Activated T-helper 1 cell treated with anti-CD3 and anti-CD28 coated beads, Interleukin-12 subunit alpha, Interleukin-12 subunit beta, Interleukin-2, Interleukin-4 antibody, amounts not matched to agents 30 ng/mL and 10 ng/mL and 1 ng/mL, durations not matched to agents 14 hours and 24 hours and 36 hours (primary cell): ENCODE measurements around the gene RNF31. TPM values are rescaled to one million over a fixed set of nuclear protein-coding genes. Genes with fewer than 3 reads are reported as not detected.

ENCODE experiments used
- DNase-seq: peaks from one replicate; pipeline ENCODE4 v3.0.0; 2021; ENCODE audit warnings: low spot score
- H3K27ac Mint-ChIP-seq: one replicate; pipeline ENCODE4 v1.8.0; 2021; ENCODE audit warnings: mild to moderate bottlenecking, mixed read lengths
- H3K27me3 Mint-ChIP-seq: one replicate; pipeline ENCODE4 v1.8.0; 2022; ENCODE audit warnings: mild to moderate bottlenecking, moderate library complexity, mixed read lengths; ENCODE audit not compliant: insufficient read depth
- H3K36me3 Mint-ChIP-seq: one replicate; pipeline ENCODE4 v1.8.0; 2021; ENCODE audit warnings: low read depth, mixed read lengths
- H3K4me1 Mint-ChIP-seq: one replicate; pipeline ENCODE4 v1.8.0; 2021; ENCODE audit warnings: low read depth, mixed read lengths
- H3K4me3 Mint-ChIP-seq: one replicate; pipeline ENCODE4 v1.8.0; 2021; ENCODE audit warnings: mild to moderate bottlenecking, moderate library complexity, mixed read lengths
- H3K9me3 Mint-ChIP-seq: one replicate; pipeline ENCODE4 v1.8.0; 2021; ENCODE audit warnings: mixed read lengths
- intact Hi-C: fragments of 100-400 bp; cut with micrococcal nuclease; formaldehyde crosslinking; loops from one replicate; pipeline ENCODE4 v1.15.1; 2024
- total RNA-seq: library from RNA; stranded (reverse); gene quantifications from 2 replicates; pipeline ENCODE4 v1.2.3, GENCODE V29; 2022

RNF31 gene
- total RNA-seq, 1 donor from 2014 or later, result 129 TPM

DNA sequence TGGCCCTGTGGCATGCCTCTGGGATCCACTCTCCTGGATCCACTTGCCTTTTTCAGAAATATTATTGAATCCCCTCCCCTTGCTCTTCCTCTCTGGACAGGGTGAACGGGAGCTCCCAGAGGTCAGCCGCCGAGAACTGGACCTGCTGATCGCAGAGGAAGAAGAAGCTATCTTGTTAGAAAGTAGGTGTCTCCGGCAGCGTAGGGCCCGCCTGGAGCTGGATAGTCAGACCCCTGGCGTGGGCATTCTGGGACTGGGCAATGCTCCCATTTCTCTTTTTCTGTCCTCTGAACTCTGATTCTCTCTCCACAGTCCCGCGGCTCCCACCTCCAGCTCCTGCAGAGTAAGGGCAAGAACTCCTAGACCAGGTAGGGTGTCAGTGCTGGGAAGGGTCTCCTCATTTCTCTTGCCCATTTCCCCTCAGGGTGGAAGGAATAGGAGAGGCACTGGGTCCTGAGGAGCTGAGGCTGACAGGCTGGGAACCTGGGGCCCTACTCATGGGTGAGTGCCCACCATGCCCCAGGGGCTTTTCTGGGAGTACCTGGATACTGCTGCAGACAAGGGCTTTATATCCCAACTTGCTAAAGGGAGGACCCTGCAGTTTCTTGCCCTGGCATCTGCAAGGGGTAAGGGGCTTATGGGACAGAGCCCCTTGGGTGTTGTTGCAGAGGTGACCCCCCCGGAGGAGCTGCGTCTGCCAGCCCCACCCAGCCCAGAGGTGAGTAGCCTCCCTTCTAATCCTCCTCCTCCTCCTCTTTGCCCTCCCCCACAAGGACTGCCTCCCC lies 29.9 kb downstream of the RNF31 start:
- intact Hi-C loops, result no loop called here
- H3K9me3 Mint-ChIP-seq, result no peaks in the 10 kb centered on the region
- no peak overlapping the region for H3K4me3 Mint-ChIP-seq
- DNase-seq, result no peak
- no peaks in the 10 kb centered on the region for H3K27me3 Mint-ChIP-seq
- peaks cover 57% of the 10 kb centered on the region for H3K36me3 Mint-ChIP-seq
- peak overlapping the region; percentile 38 for H3K27ac Mint-ChIP-seq
- no peaks in the 10 kb centered on the region for H3K4me1 Mint-ChIP-seq

- intact Hi-C loops, result no loop called here
- Mint-ChIP-seq H3K9me3 (no peaks in the 10 kb centered on the region), H3K27ac (peak overlapping the region; percentile 38), H3K27me3 (no peaks in the 10 kb centered on the region), H3K4me3 (no peak overlapping the region), H3K4me1 (no peaks in the 10 kb centered on the region), H3K36me3 (peaks cover 60% of the 10 kb centered on the region)
- DNase-seq, result no peak
Observed at GRCh38 chr14:24177891-24178290, 30.6 kb downstream of the RNF31 start.

- Mint-ChIP-seq H3K27ac (no peak overlapping the region), H3K27me3 (no peaks in the 10 kb centered on the region), H3K36me3 (peaks cover 66% of the 10 kb centered on the region), H3K9me3 (no peaks in the 10 kb centered on the region), H3K4me1 (no peaks in the 10 kb centered on the region), H3K4me3 (no peak overlapping the region)
- DNase-seq, result no peak
- intact Hi-C loops, result no loop called here
Observed at GRCh38 chr14:24178399-24179178, 31.3 kb downstream of the RNF31 start.

- Mint-ChIP-seq H3K4me3 (no peak overlapping the region), H3K27ac (peak overlapping the region; percentile 44), H3K36me3 (peaks cover 66% of the 10 kb centered on the region), H3K4me1 (no peaks in the 10 kb centered on the region), H3K27me3 (no peaks in the 10 kb centered on the region), H3K9me3 (no peaks in the 10 kb centered on the region)
- intact Hi-C loops, result no loop called here
- no peak for DNase-seq
Observed at GRCh38 chr14:24179294-24179960, 32.1 kb downstream of the RNF31 start.

GRCh38 chr14:24179961-24180796 lies 32.9 kb downstream of the RNF31 start:
- Mint-ChIP-seq H3K36me3 (peaks cover 62% of the 10 kb centered on the region), H3K27me3 (no peaks in the 10 kb centered on the region), H3K4me3 (no peak overlapping the region), H3K9me3 (no peaks in the 10 kb centered on the region), H3K4me1 (no peaks in the 10 kb centered on the region), H3K27ac (no peak overlapping the region)
- intact Hi-C loops, result no loop called here
- DNase-seq, result no peak

GRCh38 chr14:24181371-24182077 lies 34.2 kb downstream of the RNF31 start:
- Mint-ChIP-seq H3K27me3 (no peaks in the 10 kb centered on the region), H3K27ac (no peak overlapping the region)

DNA sequence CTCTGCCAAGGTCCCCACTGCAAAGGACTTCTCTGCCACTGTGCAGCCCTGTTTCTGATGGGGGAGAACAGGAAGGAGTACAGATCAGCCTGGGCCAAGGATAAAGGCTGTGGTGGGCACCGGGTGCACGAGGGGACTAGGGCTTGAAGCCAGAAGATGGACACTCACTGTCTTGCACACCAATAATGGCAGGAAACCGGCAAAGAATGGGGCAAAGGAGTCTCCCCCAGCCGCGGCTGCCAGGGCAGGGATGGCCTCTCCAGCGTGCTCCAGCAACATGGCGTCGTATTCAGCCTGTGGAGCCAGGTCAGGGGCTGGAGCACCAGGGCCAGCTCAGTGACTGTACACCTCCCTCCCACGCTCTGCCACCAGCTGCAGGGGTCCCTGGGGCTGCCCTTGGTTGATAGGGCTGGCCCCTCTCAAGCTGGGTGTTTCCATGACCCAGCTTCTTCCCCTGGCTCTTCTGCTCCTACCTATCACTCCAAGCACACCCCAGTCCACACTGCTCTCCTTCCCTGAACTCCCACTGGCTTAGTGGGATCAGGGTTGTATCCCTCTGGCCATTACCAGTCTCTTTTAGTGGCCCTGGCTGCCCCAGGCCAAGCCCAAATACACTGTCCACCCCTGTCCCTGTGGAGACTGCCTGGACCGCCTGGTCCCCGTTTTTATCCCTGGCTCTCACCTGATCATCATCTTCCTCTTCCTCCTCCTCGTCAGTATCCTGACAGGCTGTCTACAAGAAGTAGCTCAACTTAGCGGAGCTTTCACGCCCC lies 35.0 kb downstream of the RNF31 start:
- Mint-ChIP-seq H3K9me3 (no peaks in the 10 kb centered on the region), H3K4me3 (no peak overlapping the region), H3K27ac (no peak overlapping the region), H3K4me1 (peaks cover 4% of the 10 kb centered on the region), H3K36me3 (peaks cover 64% of the 10 kb centered on the region), H3K27me3 (no peaks in the 10 kb centered on the region)
- DNase-seq, result no peak
- intact Hi-C loops, result no loop called here

More at GRCh38 chr14:24181371-24182077, 34.2 kb downstream of the RNF31 start:
- DNase-seq, result no peak
- intact Hi-C loops, result no loop called here
- no peak overlapping the region for H3K4me3 Mint-ChIP-seq
- peaks cover 62% of the 10 kb centered on the region for H3K36me3 Mint-ChIP-seq
- no peaks in the 10 kb centered on the region for H3K4me1 Mint-ChIP-seq
- H3K9me3 Mint-ChIP-seq, result no peaks in the 10 kb centered on the region

DNA sequence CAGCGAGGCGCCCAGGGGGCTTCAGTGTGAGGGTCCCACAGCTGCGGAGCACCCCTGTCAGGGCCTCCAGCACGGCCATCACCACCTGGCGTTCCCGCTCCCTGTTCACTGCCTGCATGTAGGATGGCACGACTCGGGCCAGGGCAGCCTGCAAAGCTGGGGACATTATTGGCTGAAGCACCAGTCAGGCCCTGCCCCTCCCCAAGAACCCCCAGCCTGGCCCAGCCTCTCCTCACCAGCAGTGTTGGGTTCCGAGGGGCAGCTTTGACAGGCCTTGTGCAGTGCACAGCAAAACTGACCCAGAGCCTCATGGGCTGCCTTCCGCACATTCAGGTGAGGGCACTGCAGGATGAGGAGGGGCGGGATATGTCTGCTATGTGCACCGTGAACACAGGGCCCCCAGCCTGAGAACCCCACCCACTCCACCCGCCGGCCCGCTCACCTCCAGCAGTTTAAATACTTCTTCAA lies 35.8 kb downstream of the RNF31 start:
- H3K36me3 Mint-ChIP-seq, result peaks cover 63% of the 10 kb centered on the region
- intact Hi-C loops, result no loop called here
- no peaks in the 10 kb centered on the region for H3K27me3 Mint-ChIP-seq
- no peak overlapping the region for H3K4me3 Mint-ChIP-seq
- DNase-seq, result no peak
- peaks cover 12% of the 10 kb centered on the region for H3K4me1 Mint-ChIP-seq
- H3K9me3 Mint-ChIP-seq, result no peaks in the 10 kb centered on the region
- H3K27ac Mint-ChIP-seq, result no peak overlapping the region

GRCh38 chr14:24184104-24184970 lies 37.0 kb downstream of the RNF31 start:
- H3K4me1 Mint-ChIP-seq, result peaks cover 18% of the 10 kb centered on the region
- no peaks in the 10 kb centered on the region for H3K27me3 Mint-ChIP-seq
- DNase-seq, result no peak
- peaks cover 54% of the 10 kb centered on the region for H3K36me3 Mint-ChIP-seq
- H3K9me3 Mint-ChIP-seq, result no peaks in the 10 kb centered on the region
- H3K27ac Mint-ChIP-seq, result no peak overlapping the region
- no peak overlapping the region for H3K4me3 Mint-ChIP-seq
- intact Hi-C loops, result no loop called here

DNA sequence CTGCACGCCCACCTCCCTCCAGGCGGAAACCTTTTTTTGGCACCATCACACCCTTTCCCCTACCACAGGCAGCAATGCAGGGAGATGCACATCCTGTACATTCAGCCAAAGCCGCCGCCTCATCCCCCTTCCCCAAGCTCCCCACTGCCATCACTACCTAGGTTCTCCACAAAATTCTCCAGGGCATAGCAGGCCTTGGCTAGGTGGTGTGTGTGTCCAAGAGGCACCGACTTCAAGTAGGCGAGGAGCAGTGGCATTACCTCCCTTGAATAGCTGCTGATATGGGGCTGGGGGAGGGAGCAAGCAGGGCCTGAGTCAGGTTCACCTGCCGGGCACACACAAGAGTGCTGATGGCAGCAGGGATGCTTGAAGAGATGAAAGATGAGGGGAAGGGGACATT lies 37.7 kb downstream of the RNF31 start:
- no peak for DNase-seq
- H3K9me3 Mint-ChIP-seq, result no peaks in the 10 kb centered on the region
- intact Hi-C loops, result no loop called here
- no peak overlapping the region for H3K27ac Mint-ChIP-seq
- peaks cover 51% of the 10 kb centered on the region for H3K36me3 Mint-ChIP-seq
- no peaks in the 10 kb centered on the region for H3K27me3 Mint-ChIP-seq
- H3K4me3 Mint-ChIP-seq, result no peak overlapping the region
- peaks cover 21% of the 10 kb centered on the region for H3K4me1 Mint-ChIP-seq

DNA sequence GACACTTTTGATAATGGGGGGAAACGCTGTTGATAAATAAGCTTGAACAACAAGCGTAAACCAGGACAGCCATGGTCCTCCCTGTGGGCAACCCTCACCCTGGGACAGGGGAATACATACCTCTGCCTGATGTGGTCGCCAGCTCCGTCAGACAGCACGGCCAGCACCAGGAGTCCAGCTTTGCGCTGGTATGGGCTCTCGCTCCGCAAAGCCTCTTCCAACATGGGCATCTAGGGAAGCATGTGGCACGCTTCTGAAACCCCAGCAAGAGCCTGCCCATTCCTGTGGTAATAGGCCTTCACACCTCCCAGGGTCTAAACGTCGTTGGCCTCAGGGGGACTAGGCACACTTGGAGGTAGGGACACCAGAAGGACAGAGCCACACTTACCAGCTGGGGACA lies 38.4 kb downstream of the RNF31 start:
- DNase-seq, result no peak
- no peaks in the 10 kb centered on the region for H3K9me3 Mint-ChIP-seq
- intact Hi-C loops, result no loop called here
- no peaks in the 10 kb centered on the region for H3K27me3 Mint-ChIP-seq
- no peak overlapping the region for H3K27ac Mint-ChIP-seq
- peaks cover 48% of the 10 kb centered on the region for H3K36me3 Mint-ChIP-seq
- H3K4me3 Mint-ChIP-seq, result no peak overlapping the region
- peaks cover 25% of the 10 kb centered on the region for H3K4me1 Mint-ChIP-seq
